DOHH2 (cell line): Measurements from ENCODE around the gene C1QA.

Experiments used
- H3F3A ChIP-seq: fragments of 200-600 bp; sonication (generic), shearing (Covaris generic); 2 replicates; pipeline ENCODE4 v1.6.0; 2016; ENCODE audit warnings: antibody characterized with exemption, mild to moderate bottlenecking; ENCODE audit not compliant: control insufficient read depth, insufficient read depth
- H3K27ac ChIP-seq: fragments of 200-600 bp; sonication (generic); 2 replicates; pipeline ENCODE4 v1.5.1; 2014; ENCODE audit warnings: low read depth, mild to moderate bottlenecking, low read length, moderate library complexity
- H3K27me3 ChIP-seq: fragments of 200-600 bp; sonication (generic); 2 replicates; pipeline ENCODE4 v1.6.1; 2014; ENCODE audit warnings: mild to moderate bottlenecking, low read length, mixed read lengths; ENCODE audit not compliant: control insufficient read depth
- H3K36me3 ChIP-seq: fragments of 200-600 bp; sonication (generic); 2 replicates; pipeline ENCODE4 v1.6.1; 2014; ENCODE audit warnings: mild to moderate bottlenecking, low read length, moderate library complexity, mixed read lengths; ENCODE audit not compliant: control insufficient read depth
- H3K4me1 ChIP-seq: fragments of 200-600 bp; sonication (generic); 2 replicates; pipeline ENCODE4 v1.6.1; 2014; ENCODE audit warnings: mild to moderate bottlenecking, low read length, mixed read lengths; ENCODE audit not compliant: control insufficient read depth
- H3K4me2 ChIP-seq: fragments of 200-600 bp; sonication (generic); 2 replicates; pipeline ENCODE4 v1.6.0; 2014; ENCODE audit warnings: mild to moderate bottlenecking, low read length, moderate library complexity
- H3K4me3 ChIP-seq: fragments of 200-600 bp; sonication (generic); 2 replicates; pipeline ENCODE4 v1.5.1; 2014; ENCODE audit warnings: mild to moderate bottlenecking, low read length, mixed read lengths
- H3K79me2 ChIP-seq: fragments of 200-600 bp; sonication (generic); 2 replicates; pipeline ENCODE4 v1.6.1; 2014; ENCODE audit warnings: mild to moderate bottlenecking, low read length, mixed read lengths; ENCODE audit not compliant: control insufficient read depth
- H3K9me2 ChIP-seq: fragments of 200-600 bp; sonication (generic); replicated peaks from 2 replicates; pipeline ENCODE4 v1.6.1; 2014; ENCODE audit warnings: mild to moderate bottlenecking, low read length, mixed read lengths; ENCODE audit not compliant: control insufficient read depth
- H3K9me3 ChIP-seq: fragments of 200-600 bp; sonication (generic); 2 replicates; pipeline ENCODE4 v1.6.1; 2014; ENCODE audit warnings: antibody characterized with exemption, low read length, mixed read lengths; ENCODE audit not compliant: control insufficient read depth, insufficient read depth
- H4K20me1 ChIP-seq: fragments of 200-600 bp; sonication (generic); 2 replicates; pipeline ENCODE4 v1.6.0; 2014; ENCODE audit warnings: low read depth, mild to moderate bottlenecking, antibody characterized with exemption, low read length, moderate library complexity; ENCODE audit not compliant: control insufficient read depth, insufficient read depth
- CTCF ChIP-seq: fragments of 200-600 bp; sonication (generic); IDR thresholded peaks from one replicate; pipeline ENCODE4 v1.5.1; 2014; ENCODE audit warnings: antibody characterized with exemption, mild to moderate bottlenecking, low read depth, low read length; ENCODE audit not compliant: poor library complexity, severe bottlenecking
- EZH2phosphoT487 ChIP-seq: fragments of 200-600 bp; sonication (generic); IDR thresholded peaks from 2 replicates; pipeline ENCODE4 v1.6.1; 2017; ENCODE audit warnings: borderline replicate concordance, mild to moderate bottlenecking, antibody characterized with exemption, low read length, moderate library complexity, mixed read lengths

C1QA gene

GRCh38 chr1:22646384-22646783 is 10.0 kb downstream of the C1QA start:
- no peaks in the 10 kb centered on the region for H3K79me2 ChIP-seq

GRCh38 chr1:22650089-22650693 is 13.8 kb downstream of the C1QA start:
- Histone ChIP-seq H3K36me3 (no peaks in the 10 kb centered on the region), H3F3A (no peaks in the 10 kb centered on the region), H3K9me2 (no peaks in the 10 kb centered on the region), H3K4me3 (no peak overlapping the region), H4K20me1 (no peaks in the 10 kb centered on the region), H3K27me3 (no peaks in the 10 kb centered on the region), H3K4me1 (no peaks in the 10 kb centered on the region), H3K4me2 (no peak overlapping the region), H3K79me2 (no peaks in the 10 kb centered on the region), H3K9me3 (no peaks in the 10 kb centered on the region), H3K27ac (no peak overlapping the region)
- TF ChIP-seq CTCF = no peak
- no peak for TF ChIP-seq EZH2phosphoT487

More at GRCh38 chr1:22646384-22646783, 10.0 kb downstream of the C1QA start:
- Histone ChIP-seq H3K4me2 (no peak overlapping the region), H4K20me1 (no peaks in the 10 kb centered on the region), H3K27me3 (no peaks in the 10 kb centered on the region), H3K9me3 (no peaks in the 10 kb centered on the region), H3K4me3 (no peak overlapping the region), H3K9me2 (no peaks in the 10 kb centered on the region), H3F3A (no peaks in the 10 kb centered on the region), H3K27ac (no peak overlapping the region), H3K36me3 (no peaks in the 10 kb centered on the region), H3K4me1 (no peaks in the 10 kb centered on the region)
- TF ChIP-seq EZH2phosphoT487 (no peak), CTCF (no peak)

- Histone ChIP-seq H3K4me2 (no peak overlapping the region), H3K36me3 (no peaks in the 10 kb centered on the region), H3K79me2 (no peaks in the 10 kb centered on the region), H3K4me3 (no peak overlapping the region), H3K27ac (no peak overlapping the region), H3F3A (no peaks in the 10 kb centered on the region), H3K9me2 (no peaks in the 10 kb centered on the region), H3K9me3 (no peaks in the 10 kb centered on the region), H3K27me3 (no peaks in the 10 kb centered on the region), H3K4me1 (no peaks in the 10 kb centered on the region), H4K20me1 (no peaks in the 10 kb centered on the region)
- no peak for TF ChIP-seq EZH2phosphoT487
- TF ChIP-seq CTCF = no peak
Observed at GRCh38 chr1:22651941-22652856, 15.8 kb downstream of the C1QA start.
